ENCODE results near the gene TFF1.

GRCh38 chr21:42375966-42376337, 9.6 kb upstream of the TFF1 start:
- TF ChIP-seq CTCF (IDR thresholded peaks at IDR 0.05; ENCODE audit: low read depth, low read length) = no peak
- TF ChIP-seq EZH2phosphoT487 (IDR thresholded peaks at IDR 0.05; ENCODE audit: low read depth) = no peak

All from OCI-LY3 (cell line).